K562 (cell line): ENCODE results near the gene PSMB11. TPM values are rescaled to one million over a fixed set of nuclear protein-coding genes. Genes with fewer than 3 reads are reported as not detected.
A peak's percentile ranks its signal among the peaks of the same experiment; 100 is the strongest.

Experiments used
- CXXC5 ChIP-seq: fragments of 250-450 bp; sonication (Bioruptor Pico); IDR thresholded peaks from 2 replicates; pipeline ENCODE4 v1.8.0; 2022; ENCODE audit warnings: inconsistent platforms, mild to moderate bottlenecking, moderate library complexity
- DLX4 ChIP-seq: fragments of 250-450 bp; sonication (Bioruptor Pico); IDR thresholded peaks from 2 replicates; pipeline ENCODE4 v1.6.1; 2021; ENCODE audit warnings: mild to moderate bottlenecking
- E2F1 ChIP-seq: sonication (generic); formaldehyde crosslinking; IDR thresholded peaks from 2 replicates; pipeline ENCODE4 v1.8.1; 2023; ENCODE audit warnings: mild to moderate bottlenecking, missing genetic modification reagents, moderate library complexity
- E4F1 ChIP-seq: fragments of 250-450 bp; sonication (Bioruptor Pico); IDR thresholded peaks from 2 replicates; pipeline ENCODE4 v1.5.0; 2021; ENCODE audit warnings: mild to moderate bottlenecking, borderline replicate concordance
- FOS ChIP-seq: IDR thresholded peaks from 3 replicates; pipeline ENCODE4 v1.6.1; 2011; ENCODE audit not compliant: insufficient read length; ENCODE audit errors: extremely low read depth
- HBP1 ChIP-seq: fragments of 450-650 bp; formaldehyde crosslinking; IDR thresholded peaks from 2 replicates; pipeline ENCODE4 v1.4.0; 2022; ENCODE audit warnings: missing genetic modification characterization
- HDAC3 ChIP-seq: fragments of 450-650 bp; IDR thresholded peaks from 2 replicates; pipeline ENCODE4 v1.6.1; 2018; ENCODE audit warnings: borderline replicate concordance, mild to moderate bottlenecking, moderate library complexity; ENCODE audit not compliant: partially characterized antibody
- IRF1 ChIP-seq: sonication (generic); formaldehyde crosslinking; IDR thresholded peaks from 2 replicates; pipeline ENCODE4 v1.8.0; 2022; ENCODE audit warnings: missing genetic modification reagents, mild to moderate bottlenecking, borderline replicate concordance
- JUND ChIP-seq, 2 experiments: IDR thresholded peaks; 2 replicates in 1 of 2; 3 replicates in 1 of 2; pipeline ENCODE4 v1.6.1; 2011; ENCODE audit warnings: borderline replicate concordance in 2 of 2, low read depth in 2 of 2, low read length in 2 of 2, improper control_type of control experiment in 1 of 2, missing biosample characterization in 1 of 2, missing genetic modification characterization in 1 of 2, missing genetic modification reagents in 1 of 2
- MAX ChIP-seq: sonication (generic); formaldehyde crosslinking; IDR thresholded peaks from 2 replicates; pipeline ENCODE4 v1.9.0; 2022; ENCODE audit warnings: mild to moderate bottlenecking, missing genetic modification reagents
- NCOA2 ChIP-seq, 2 experiments: fragments of 450-650 bp; IDR thresholded peaks; 2 replicates each; pipeline ENCODE4 v1.6.1; 2018; ENCODE audit warnings: mild to moderate bottlenecking in 2 of 2, moderate library complexity in 1 of 2; ENCODE audit not compliant: partially characterized antibody in 2 of 2
- NFIC ChIP-seq: fragments of 450-650 bp; IDR thresholded peaks from 2 replicates; pipeline ENCODE4 v1.6.1; 2017; ENCODE audit warnings: mild to moderate bottlenecking, inconsistent platforms
- SP2 ChIP-seq: IDR thresholded peaks from 2 replicates; pipeline ENCODE4 v1.6.1; 2011; ENCODE audit warnings: mild to moderate bottlenecking, low read depth, low read length, moderate library complexity; ENCODE audit not compliant: poor library complexity, severe bottlenecking; ENCODE audit errors: extremely low read depth
- ZBTB26 ChIP-seq: fragments of 450-650 bp; formaldehyde crosslinking; IDR thresholded peaks from 2 replicates; pipeline ENCODE4 v1.4.0; 2022; ENCODE audit warnings: missing genetic modification characterization
- ZFP30 ChIP-seq: fragments of 250-450 bp; sonication (Bioruptor Pico); IDR thresholded peaks from 2 replicates; pipeline ENCODE4 v1.8.0; 2022; ENCODE audit warnings: moderate library complexity, mild to moderate bottlenecking, inconsistent platforms, borderline replicate concordance
- ZNF41 ChIP-seq: fragments of 250-450 bp; sonication (Bioruptor Pico); conservative IDR thresholded peaks from 2 replicates; pipeline ENCODE4 v1.4.0; 2020; ENCODE audit warnings: mild to moderate bottlenecking
- polyA plus RNA-seq, 8 experiments: library from polyadenylated mRNA; depleted of rRNA in 4 of 8; stranded (reverse) in 5 of 8; unstranded in 3 of 8; fragments of >200 nt; fragmentation: Nextera tagmentation in 2 of 8; fragmentation: Illumina TruSeq in 1 of 8; extraction: Ambion mirVana in 2 of 8; extraction: Trizol in 1 of 8; gene quantifications; 2 replicates each; pipeline versions ENCODE4 v1.2.1 to v1.2.3, GENCODE V29; 2011 to 2014; ENCODE audit warnings: inconsistent platforms in 1 of 8, missing spikeins in 1 of 8
- total RNA-seq, 7 experiments: library from RNA; depleted of rRNA in 6 of 7; stranded (reverse); fragments of >200 nt in 6 of 7; fragmentation: Illumina TruSeq in 2 of 7; extraction: Trizol in 2 of 7; gene quantifications; 2 replicates each; pipeline versions ENCODE4 v1.2.1 to v1.2.3, GENCODE V29; 2011 to 2021; ENCODE audit warnings: low replicate concordance in 1 of 7

Gene PSMB11
- total and polyA plus RNA-seq, 9 of the 15 experiments (the other 6 are each of a cell fraction or from before 2014, with no cell fraction given): not detected

- no peak for TF ChIP-seq IRF1 (CRISPR knock-in tag)
- TF ChIP-seq DLX4 (CRISPR knock-in tag): no peak
- TF ChIP-seq E4F1 (CRISPR knock-in tag): no peak
- TF ChIP-seq ZNF41: no peak
- TF ChIP-seq CXXC5 (CRISPR knock-in tag): no peak
- TF ChIP-seq ZBTB26: no peak
- peak; percentile 39; the same call in 1 of the 2 replicates for TF ChIP-seq HBP1 (CRISPR knock-in tag)
- no peak for TF ChIP-seq NCOA2 (IDR thresholded peaks at IDR 0.05; ENCODE audit: partially characterized antibody in 2 of 2)
- no peak for TF ChIP-seq FOS
- TF ChIP-seq HDAC3: no peak
- peak; percentile 46; the same call in 1 of the 2 replicates for TF ChIP-seq NFIC
- no peak for TF ChIP-seq E2F1 (CRISPR knock-in tag)
- no peak for TF ChIP-seq MAX
- no peak for TF ChIP-seq ZFP30
- peak; percentile 40; the same call in 1 of the 2 replicates for TF ChIP-seq JUND (IDR thresholded peaks at IDR 0.05; ENCODE audit: borderline replicate concordance, low read depth, low read length)
- TF ChIP-seq JUND (tag; IDR thresholded peaks at IDR 0.05; ENCODE audit: borderline replicate concordance, low read depth, low read length): no peak; the same call in 2 of the 3 replicates
- no peak for TF ChIP-seq SP2
These were observed 29.4 kb downstream of the PSMB11 start (continued) for GRCh38 chr14:23071244-23071920.
